Osteoblast (primary cell): ENCODE measurements around the gene KCTD16. TPM values are rescaled to one million over a fixed set of nuclear protein-coding genes. Genes with fewer than 3 reads are reported as not detected.

Source experiments
- DNase-seq: peaks from one replicate; pipeline ENCODE4 v3.0.0; 2011; ENCODE audit warnings: low spot score, mixed read lengths; ENCODE audit not compliant: insufficient read length; ENCODE audit errors: missing footprints
- H2AFZ ChIP-seq: 2 replicates; pipeline ENCODE4 v1.6.0; 2011; ENCODE audit warnings: mild to moderate bottlenecking, low read length
- H3K27ac ChIP-seq: 2 replicates; pipeline ENCODE4 v1.5.1; 2011; ENCODE audit warnings: mild to moderate bottlenecking, low read depth, low read length, moderate library complexity
- H3K27me3 ChIP-seq: 2 replicates; pipeline ENCODE4 v1.6.0; 2012; ENCODE audit warnings: mild to moderate bottlenecking, control low read depth, inconsistent platforms, low read length, moderate library complexity; ENCODE audit not compliant: insufficient read depth
- H3K36me3 ChIP-seq: 2 replicates; pipeline ENCODE4 v1.5.1; 2011; ENCODE audit warnings: mild to moderate bottlenecking, low read length, control low read depth, moderate library complexity; ENCODE audit not compliant: insufficient read depth
- H3K4me1 ChIP-seq: 2 replicates; pipeline ENCODE4 v1.5.1; 2011; ENCODE audit warnings: mild to moderate bottlenecking, low read length, control low read depth, moderate library complexity; ENCODE audit not compliant: insufficient read depth
- H3K4me2 ChIP-seq: 2 replicates; pipeline ENCODE4 v1.6.0; 2011; ENCODE audit warnings: mild to moderate bottlenecking, low read length; ENCODE audit not compliant: insufficient read depth
- H3K4me3 ChIP-seq: fragments of 200-600 bp; sonication (generic); 3 replicates; pipeline ENCODE4 v1.5.1; 2012; ENCODE audit warnings: mild to moderate bottlenecking, low read length, inconsistent platforms; ENCODE audit not compliant: insufficient read depth
- H3K79me2 ChIP-seq: 2 replicates; pipeline ENCODE4 v1.6.0; 2012; ENCODE audit warnings: mild to moderate bottlenecking, low read length, control low read depth, inconsistent platforms; ENCODE audit not compliant: insufficient read depth
- H3K9me3 ChIP-seq: 2 replicates; pipeline ENCODE4 v1.5.1; 2011; ENCODE audit warnings: low read depth, low read length, control low read depth
- H4K20me1 ChIP-seq: 2 replicates; pipeline ENCODE4 v1.6.0; 2012; ENCODE audit warnings: mild to moderate bottlenecking, low read length, control low read depth; ENCODE audit not compliant: insufficient read depth
- total RNA-seq: library from RNA; depleted of rRNA; stranded (reverse); fragments of >200 nt; gene quantifications from 2 replicates; pipeline ENCODE4 v1.2.3, GENCODE V29; 2012
- TF ChIP-seq, protein P1 (sequence below): IDR thresholded peaks from 2 replicates; pipeline ENCODE4 v1.5.1; 2011; ENCODE audit warnings: mild to moderate bottlenecking, low read depth, low read length, moderate library complexity; ENCODE audit errors: extremely low read depth

Gene KCTD16
- total RNA-seq, 1 donor, result 3.6 TPM

DNA sequence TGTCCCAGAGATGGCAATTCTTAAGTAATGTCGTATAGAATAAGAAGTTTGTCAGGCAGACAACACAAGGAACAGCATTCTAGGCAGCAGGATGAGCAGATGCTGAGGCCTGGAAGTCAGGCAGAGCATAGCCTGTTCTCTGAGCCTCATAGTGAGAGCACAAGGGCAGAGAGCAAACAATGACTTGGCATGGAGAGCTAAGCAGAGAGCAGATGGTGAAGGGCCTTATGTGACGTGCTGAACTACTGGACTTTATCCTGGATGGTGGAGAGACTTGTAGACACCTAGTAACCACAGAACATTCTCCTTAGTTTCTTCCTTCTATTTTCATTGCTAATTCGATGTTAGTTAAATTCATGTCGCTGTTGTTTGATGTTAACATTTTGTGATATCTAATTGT lies 60.1 kb downstream of the KCTD16 start:
- H3K4me3 ChIP-seq, result no peak overlapping the region
- H3K27me3 ChIP-seq, result no peaks in the 10 kb centered on the region
- H3K9me3 ChIP-seq, result no peaks in the 10 kb centered on the region
- no peak overlapping the region for H3K27ac ChIP-seq
- no peak overlapping the region for H3K4me2 ChIP-seq
- H2AFZ ChIP-seq, result no peak overlapping the region
- H4K20me1 ChIP-seq, result no peaks in the 10 kb centered on the region
- H3K79me2 ChIP-seq, result no peaks in the 10 kb centered on the region
- H3K36me3 ChIP-seq, result no peaks in the 10 kb centered on the region
- DNase-seq, result no peak
- H3K4me1 ChIP-seq, result no peaks in the 10 kb centered on the region
- TF ChIP-seq, protein P1, sequence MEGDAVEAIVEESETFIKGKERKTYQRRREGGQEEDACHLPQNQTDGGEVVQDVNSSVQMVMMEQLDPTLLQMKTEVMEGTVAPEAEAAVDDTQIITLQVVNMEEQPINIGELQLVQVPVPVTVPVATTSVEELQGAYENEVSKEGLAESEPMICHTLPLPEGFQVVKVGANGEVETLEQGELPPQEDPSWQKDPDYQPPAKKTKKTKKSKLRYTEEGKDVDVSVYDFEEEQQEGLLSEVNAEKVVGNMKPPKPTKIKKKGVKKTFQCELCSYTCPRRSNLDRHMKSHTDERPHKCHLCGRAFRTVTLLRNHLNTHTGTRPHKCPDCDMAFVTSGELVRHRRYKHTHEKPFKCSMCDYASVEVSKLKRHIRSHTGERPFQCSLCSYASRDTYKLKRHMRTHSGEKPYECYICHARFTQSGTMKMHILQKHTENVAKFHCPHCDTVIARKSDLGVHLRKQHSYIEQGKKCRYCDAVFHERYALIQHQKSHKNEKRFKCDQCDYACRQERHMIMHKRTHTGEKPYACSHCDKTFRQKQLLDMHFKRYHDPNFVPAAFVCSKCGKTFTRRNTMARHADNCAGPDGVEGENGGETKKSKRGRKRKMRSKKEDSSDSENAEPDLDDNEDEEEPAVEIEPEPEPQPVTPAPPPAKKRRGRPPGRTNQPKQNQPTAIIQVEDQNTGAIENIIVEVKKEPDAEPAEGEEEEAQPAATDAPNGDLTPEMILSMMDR, result no peak

DNA sequence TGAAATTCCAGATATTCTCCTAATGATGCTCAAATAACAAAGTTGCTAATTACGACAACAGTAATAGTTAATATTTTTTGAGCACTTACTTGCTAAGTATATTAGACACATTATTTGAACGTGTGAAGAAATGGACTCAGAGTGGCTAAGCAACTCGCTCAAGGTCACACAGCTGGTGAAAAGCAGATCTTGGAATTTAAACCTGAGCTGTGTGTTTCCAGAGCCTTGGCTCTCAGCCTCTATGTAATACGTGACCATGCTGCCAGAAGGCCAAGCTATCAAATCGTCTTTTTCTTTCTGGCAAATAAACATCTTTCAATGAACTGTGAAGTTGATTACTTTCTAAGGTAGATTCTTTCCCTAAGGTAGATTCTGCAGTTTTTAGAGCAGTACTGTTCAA lies 61.6 kb downstream of the KCTD16 start:
- H3K79me2 ChIP-seq, result no peaks in the 10 kb centered on the region
- TF ChIP-seq, protein P1, result no peak
- no peak overlapping the region for H3K4me2 ChIP-seq
- H3K4me1 ChIP-seq, result no peaks in the 10 kb centered on the region
- H3K27ac ChIP-seq, result no peak overlapping the region
- H3K4me3 ChIP-seq, result no peak overlapping the region
- H3K9me3 ChIP-seq, result no peaks in the 10 kb centered on the region
- H3K27me3 ChIP-seq, result no peaks in the 10 kb centered on the region
- no peaks in the 10 kb centered on the region for H4K20me1 ChIP-seq
- no peak for DNase-seq
- no peak overlapping the region for H2AFZ ChIP-seq
- no peaks in the 10 kb centered on the region for H3K36me3 ChIP-seq

DNA sequence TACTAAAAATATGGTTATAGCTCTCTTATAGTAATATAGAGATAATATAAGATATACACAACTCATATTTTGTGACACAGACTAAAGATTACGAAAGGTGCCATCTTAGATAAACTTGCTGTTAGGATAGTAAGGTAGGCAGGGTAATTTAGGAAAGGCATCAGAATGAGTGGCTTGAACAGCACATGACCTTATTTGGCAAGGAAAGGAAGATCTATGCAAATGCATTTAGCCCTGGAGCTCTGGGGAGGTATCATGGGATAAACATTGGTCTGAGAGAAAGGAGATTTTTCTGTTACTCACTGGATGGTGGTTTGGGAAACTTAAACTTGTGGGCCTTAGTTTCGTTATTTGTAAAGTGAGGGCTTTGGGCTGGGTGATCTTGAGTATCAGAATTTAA lies 65.8 kb downstream of the KCTD16 start:
- Histone ChIP-seq H3K4me2 (no peak overlapping the region), H4K20me1 (no peaks in the 10 kb centered on the region), H2AFZ (no peak overlapping the region), H3K9me3 (no peaks in the 10 kb centered on the region), H3K27me3 (no peaks in the 10 kb centered on the region), H3K79me2 (no peaks in the 10 kb centered on the region), H3K4me3 (no peak overlapping the region), H3K36me3 (no peaks in the 10 kb centered on the region), H3K4me1 (no peaks in the 10 kb centered on the region), H3K27ac (no peak overlapping the region)
- TF ChIP-seq, protein P1, result no peak
- DNase-seq, result no peak

DNA sequence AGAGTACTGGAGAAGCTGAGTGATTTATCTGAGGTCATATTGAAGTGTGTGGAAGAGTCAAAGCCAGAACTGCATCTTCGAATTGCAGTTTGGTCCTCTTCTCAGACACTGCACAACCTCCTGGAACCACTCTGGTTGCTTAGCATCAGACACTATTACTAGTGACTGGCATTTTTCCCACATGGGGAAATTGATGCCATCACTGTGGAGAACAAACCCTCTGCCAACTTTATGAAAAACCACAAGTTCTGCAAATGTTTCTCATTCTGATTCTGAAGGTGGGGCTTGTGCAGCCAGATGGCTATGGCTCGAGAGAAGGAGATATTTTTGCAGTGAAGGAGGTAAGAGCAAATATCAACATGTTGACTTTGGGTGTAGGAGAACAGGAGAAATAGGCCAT lies 67.2 kb downstream of the KCTD16 start:
- Histone ChIP-seq H3K79me2 (no peaks in the 10 kb centered on the region), H4K20me1 (no peaks in the 10 kb centered on the region), H3K27ac (no peak overlapping the region), H3K4me1 (no peaks in the 10 kb centered on the region), H3K9me3 (no peaks in the 10 kb centered on the region), H2AFZ (no peak overlapping the region), H3K27me3 (no peaks in the 10 kb centered on the region), H3K4me3 (no peak overlapping the region), H3K36me3 (no peaks in the 10 kb centered on the region), H3K4me2 (no peak overlapping the region)
- TF ChIP-seq, protein P1, result no peak
- no peak for DNase-seq
